AG08396 (cell line): ENCODE results near the gene SPPL2B.

Experiments used
- DNase-seq: peaks from one replicate; pipeline ENCODE4 v3.0.0; 2012; ENCODE audit warnings: low spot score, mixed read lengths

SPPL2B gene

GRCh38 chr19:2300533-2300932, 28.0 kb upstream of the SPPL2B start:
- no peak for DNase-seq

GRCh38 chr19:2302319-2303210, 25.9 kb upstream of the SPPL2B start:
- peak; percentile 82 for DNase-seq

- DNase-seq: no peak
These were observed 25.2 kb upstream of the SPPL2B start for GRCh38 chr19:2303211-2303798.

GRCh38 chr19:2305452-2306280, 22.8 kb upstream of the SPPL2B start:
- DNase-seq: no peak

- no peak for DNase-seq
These were observed 22.1 kb upstream of the SPPL2B start for GRCh38 chr19:2306281-2306806.

GRCh38 chr19:2306971-2307370, 21.5 kb upstream of the SPPL2B start:
- no peak for DNase-seq

GRCh38 chr19:2307518-2308012, 20.9 kb upstream of the SPPL2B start:
- no peak for DNase-seq

GRCh38 chr19:2308114-2308556, 20.3 kb upstream of the SPPL2B start, which contains the start of gene LINGO3:
TSS of gene LINGO3 (minus strand) at chr19:2308154. CDS start at chr19:2291776, 16,378 bp downstream.
- no peak for DNase-seq

- no peak for DNase-seq
These were observed 18.6 kb upstream of the SPPL2B start for GRCh38 chr19:2309734-2310362.

GRCh38 chr19:2311093-2311492, 17.4 kb upstream of the SPPL2B start:
- DNase-seq: no peak

- no peak for DNase-seq
These were observed 15.5 kb upstream of the SPPL2B start for GRCh38 chr19:2312820-2313501.

- DNase-seq: no peak
These were observed 13.2 kb upstream of the SPPL2B start for GRCh38 chr19:2315121-2315817.

GRCh38 chr19:2315818-2316353, 12.6 kb upstream of the SPPL2B start:
- peak; percentile 87 for DNase-seq

- DNase-seq: no peak
These were observed 11.2 kb upstream of the SPPL2B start for GRCh38 chr19:2317300-2317699.

- no peak for DNase-seq
These were observed 10.7 kb upstream of the SPPL2B start for GRCh38 chr19:2317756-2318155.

- DNase-seq: no peak
These were observed 9.6 kb upstream of the SPPL2B start for GRCh38 chr19:2318923-2319322.

GRCh38 chr19:2319551-2319950, 8.9 kb upstream of the SPPL2B start:
- DNase-seq: no peak

- DNase-seq: no peak
These were observed 8.4 kb upstream of the SPPL2B start for GRCh38 chr19:2320049-2320448.

- DNase-seq: no peak
These were observed 7.5 kb upstream of the SPPL2B start for GRCh38 chr19:2320939-2321338.
